HCT116 (cell line): Measurements from ENCODE around the gene GM2A. TPM values are rescaled to one million over a fixed set of nuclear protein-coding genes. Genes with fewer than 3 reads are reported as not detected.

Source experiments
- total RNA-seq: library from RNA; stranded (reverse); gene quantifications from one replicate; pipeline ENCODE4 v1.2.1, GENCODE V29; 2021; ENCODE audit not compliant: unreplicated experiment

The GM2A gene
- total RNA-seq, 1 experiment from 2014 or later = 25.0 TPM

Other genes with a start within 250 kb of the GM2A start
- gene GPX3, start 232.6 kb upstream of the GM2A start, total RNA-seq = 0.96 TPM
- gene TNIP1, start 172.2 kb upstream of the GM2A start, total RNA-seq = 46.0 TPM
- gene ANXA6, start 95.4 kb upstream of the GM2A start, total RNA-seq = 71.9 TPM
- gene CCDC69, start 29.1 kb upstream of the GM2A start, total RNA-seq = 4.3 TPM
- not detected for gene SLC36A3, start 50.6 kb downstream of the GM2A start, total RNA-seq
- gene SLC36A2, start 94.4 kb downstream of the GM2A start, total RNA-seq = not detected
- 7.4 TPM for gene SLC36A1, start 194.4 kb downstream of the GM2A start, total RNA-seq